Stimulated activated memory B cell treated with anti-CD40 and anti-IgM and Interleukin-4, amounts not matched to agents 10 μg/mL and 1 μg/mL and 100 μg/mL, for 72 hours (primary cell): ENCODE results near the gene RAB44.
A peak's percentile ranks its signal among the peaks of the same experiment; 100 is the strongest.

ENCODE experiments used
- ATAC-seq: fragments of 150-1000 bp; cut with Tn5 transposase; 2 replicates; pipeline ENCODE4 v1.10.0; 2021
- H3K27ac Mint-ChIP-seq: one replicate; pipeline ENCODE4 v1.8.0; 2022; ENCODE audit warnings: mild to moderate bottlenecking, mixed read lengths
- H3K27me3 Mint-ChIP-seq: one replicate; pipeline ENCODE4 v1.8.0; 2022; ENCODE audit warnings: mixed read lengths
- H3K36me3 Mint-ChIP-seq: one replicate; pipeline ENCODE4 v1.8.0; 2022; ENCODE audit warnings: mixed read lengths
- H3K4me1 Mint-ChIP-seq: one replicate; pipeline ENCODE4 v1.8.0; 2022; ENCODE audit warnings: mixed read lengths
- H3K4me3 Mint-ChIP-seq: one replicate; pipeline ENCODE4 v1.8.0; 2022; ENCODE audit warnings: mild to moderate bottlenecking, moderate library complexity, mixed read lengths
- H3K9me3 Mint-ChIP-seq: one replicate; pipeline ENCODE4 v1.8.0; 2022; ENCODE audit warnings: mixed read lengths

Gene RAB44

DNA sequence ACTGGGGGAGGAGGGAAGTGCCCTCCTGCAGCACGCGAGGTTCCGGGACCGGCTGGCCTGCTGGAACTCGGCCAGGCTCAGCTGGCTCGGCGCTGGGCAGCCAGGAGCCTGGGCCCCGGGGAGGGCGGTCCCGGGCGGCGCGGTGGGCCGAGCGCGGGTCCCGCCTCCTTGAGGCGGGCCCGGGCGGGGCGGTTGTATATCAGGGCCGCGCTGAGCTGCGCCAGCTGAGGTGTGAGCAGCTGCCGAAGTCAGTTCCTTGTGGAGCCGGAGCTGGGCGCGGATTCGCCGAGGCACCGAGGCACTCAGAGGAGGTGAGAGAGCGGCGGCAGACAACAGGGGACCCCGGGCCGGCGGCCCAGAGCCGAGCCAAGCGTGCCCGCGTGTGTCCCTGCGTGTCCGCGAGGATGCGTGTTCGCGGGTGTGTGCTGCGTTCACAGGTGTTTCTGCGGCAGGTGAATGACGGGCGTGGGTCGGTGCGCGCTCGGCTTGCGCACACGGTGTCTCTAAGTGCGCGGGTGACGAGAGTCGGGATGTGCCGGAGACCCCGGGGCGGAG lies 19.1 kb upstream of the RAB44 start, which contains the start of gene CDKN1A:
TSS of gene CDKN1A (plus strand) at position 227 of the 555 bp plus-strand sequence. CDS start 5,388 bp downstream, outside the sequence.
- peaks cover 67% of the 10 kb centered on the region for H3K4me1 Mint-ChIP-seq
- ATAC-seq: peak; percentile 78
- peaks cover 20% of the 10 kb centered on the region for H3K36me3 Mint-ChIP-seq
- H3K9me3 Mint-ChIP-seq: no peaks in the 10 kb centered on the region
- H3K27me3 Mint-ChIP-seq: no peaks in the 10 kb centered on the region
- H3K27ac Mint-ChIP-seq: peak within 1 kb of the TSS; percentile 100
- H3K4me3 Mint-ChIP-seq: peak within 1 kb of the TSS; percentile 96

DNA sequence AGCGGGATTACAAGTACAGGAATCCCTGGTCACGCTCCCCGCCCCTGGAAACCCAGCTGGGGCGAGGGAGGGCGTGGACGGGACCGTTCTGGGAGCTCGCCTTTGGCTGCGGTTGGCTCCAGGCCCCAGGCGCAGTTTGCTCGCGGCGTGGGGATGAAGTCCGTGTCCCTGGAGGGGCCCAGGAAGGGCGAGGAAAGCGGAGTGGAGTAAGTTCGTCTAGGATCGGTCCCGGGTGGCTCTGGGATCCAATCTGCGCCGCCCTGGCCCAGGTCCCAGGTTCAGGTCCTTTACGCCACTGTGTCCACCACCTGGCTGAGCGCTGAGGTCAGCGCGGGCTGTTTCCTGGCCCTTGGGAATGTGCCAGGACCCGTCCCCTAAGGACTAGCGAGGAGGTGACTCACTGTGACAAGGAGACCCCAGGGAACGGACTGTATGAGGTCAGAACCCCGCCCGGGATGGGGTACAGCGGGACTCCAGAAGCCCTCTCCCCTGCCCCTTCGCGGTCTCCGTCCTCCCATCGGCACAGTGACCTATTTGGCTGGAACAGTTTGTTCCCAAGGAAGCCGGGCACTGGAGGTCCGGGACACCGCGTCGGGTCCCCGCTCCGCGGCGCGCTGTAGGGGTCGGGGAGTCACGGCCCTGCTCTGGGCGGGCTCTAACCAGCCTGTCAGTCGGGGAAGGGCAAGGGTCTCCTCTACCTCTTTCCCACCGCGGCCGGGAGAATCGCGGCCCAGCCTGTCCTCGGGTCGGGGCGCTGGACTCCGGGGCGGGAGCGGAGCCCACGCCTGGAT lies 18.4 kb upstream of the RAB44 start:
- peak; percentile 0 for ATAC-seq
- Mint-ChIP-seq H3K9me3 (no peaks in the 10 kb centered on the region), H3K27me3 (no peaks in the 10 kb centered on the region), H3K4me1 (peaks cover 74% of the 10 kb centered on the region), H3K36me3 (peaks cover 26% of the 10 kb centered on the region), H3K27ac (peak overlapping the region; percentile 100), H3K4me3 (peak overlapping the region; percentile 96)

DNA sequence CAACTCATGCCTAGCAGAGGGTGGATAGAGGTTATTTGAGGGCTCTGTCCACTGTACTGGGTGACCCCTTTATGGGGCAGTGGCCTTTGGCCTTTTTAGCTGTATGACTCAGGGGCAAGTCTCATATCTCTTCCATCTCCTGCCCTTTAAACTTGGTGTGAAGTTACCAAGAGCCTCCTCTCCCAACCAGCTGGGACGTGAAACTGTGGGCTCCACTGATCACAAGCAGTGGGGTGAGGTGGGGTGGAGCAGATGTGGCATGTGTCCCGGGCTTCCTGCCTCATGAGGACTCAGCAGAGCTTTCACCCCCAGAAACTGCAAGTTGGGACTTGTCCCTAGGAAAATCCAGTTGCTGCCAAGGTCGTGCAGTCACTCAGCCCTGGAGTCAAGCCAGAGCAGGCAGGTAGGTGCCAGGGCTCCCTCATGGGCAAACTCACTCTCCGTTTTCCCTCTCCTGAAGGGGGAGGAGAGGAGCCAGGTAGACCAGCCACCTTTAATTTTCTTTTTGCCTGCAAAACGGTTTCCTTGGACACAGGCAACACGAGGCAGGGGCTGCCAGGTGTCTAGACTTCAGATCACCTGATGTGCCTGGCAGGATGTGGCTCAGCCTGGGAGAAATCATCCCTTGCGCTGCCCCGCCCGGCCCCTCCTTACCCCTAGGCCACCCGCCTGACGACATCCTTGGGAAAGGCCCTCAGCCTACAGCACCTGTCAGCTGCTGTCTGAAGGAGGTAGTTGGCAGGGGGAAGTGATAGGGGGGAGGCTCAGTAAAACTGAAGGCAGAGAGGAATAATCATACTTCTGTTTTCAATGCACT lies 15.1 kb upstream of the RAB44 start:
- Mint-ChIP-seq H3K4me1 (peaks cover 72% of the 10 kb centered on the region), H3K27ac (peak overlapping the region; percentile 100), H3K4me3 (peak overlapping the region; percentile 60), H3K36me3 (peaks cover 51% of the 10 kb centered on the region), H3K9me3 (no peaks in the 10 kb centered on the region), H3K27me3 (no peaks in the 10 kb centered on the region)
- ATAC-seq: peak; percentile 80

DNA sequence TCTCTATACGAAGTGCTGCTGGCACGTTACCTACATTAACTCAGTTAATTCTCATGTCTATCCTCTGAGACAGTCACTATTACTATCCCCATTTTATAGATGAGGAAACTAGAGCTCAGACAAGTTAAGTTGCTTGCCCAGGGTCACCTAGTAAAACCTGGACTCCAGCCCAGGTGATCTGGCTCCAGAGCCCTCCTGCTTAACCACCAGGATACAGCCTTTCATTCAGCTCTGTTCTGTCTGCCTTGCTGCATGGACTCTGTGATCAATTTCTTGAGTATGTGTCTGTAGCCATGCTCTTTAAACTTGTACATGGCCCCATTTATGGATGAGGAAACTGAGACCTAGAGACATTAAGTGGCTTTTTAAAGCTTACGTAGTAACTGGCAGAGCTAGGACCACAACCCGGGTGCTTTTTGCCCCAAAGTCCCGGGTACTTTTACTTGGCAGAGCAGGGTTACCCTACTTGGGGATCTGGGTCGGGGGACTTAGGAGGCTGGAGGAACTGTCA lies 14.4 kb upstream of the RAB44 start:
- Mint-ChIP-seq H3K9me3 (no peaks in the 10 kb centered on the region), H3K27me3 (no peaks in the 10 kb centered on the region), H3K36me3 (peaks cover 54% of the 10 kb centered on the region)

DNA sequence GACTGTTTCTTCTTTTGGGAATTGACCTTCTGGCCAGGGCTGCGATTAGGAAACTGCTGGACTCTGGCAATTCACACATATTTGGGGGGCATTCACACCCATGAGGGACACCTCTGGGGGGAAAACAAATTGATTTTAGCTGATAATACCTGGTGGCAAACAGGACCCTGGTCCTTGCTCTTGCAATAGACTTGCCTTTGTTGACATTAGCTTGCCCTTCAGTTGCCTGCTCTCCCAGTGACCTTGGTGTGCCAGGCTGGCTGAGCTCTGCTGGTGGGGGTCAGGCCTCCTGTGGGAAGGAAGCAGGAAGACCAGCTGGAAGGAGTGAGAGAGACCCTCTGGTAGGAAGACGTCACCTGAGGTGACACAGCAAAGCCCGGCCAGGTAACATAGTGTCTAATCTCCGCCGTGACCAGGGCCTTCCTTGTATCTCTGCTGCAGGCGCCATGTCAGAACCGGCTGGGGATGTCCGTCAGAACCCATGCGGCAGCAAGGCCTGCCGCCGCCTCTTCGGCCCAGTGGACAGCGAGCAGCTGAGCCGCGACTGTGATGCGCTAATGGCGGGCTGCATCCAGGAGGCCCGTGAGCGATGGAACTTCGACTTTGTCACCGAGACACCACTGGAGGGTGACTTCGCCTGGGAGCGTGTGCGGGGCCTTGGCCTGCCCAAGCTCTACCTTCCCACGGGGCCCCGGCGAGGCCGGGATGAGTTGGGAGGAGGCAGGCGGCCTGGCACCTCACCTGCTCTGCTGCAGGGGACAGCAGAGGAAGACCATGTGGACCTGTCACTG lies 13.8 kb upstream of the RAB44 start:
- no peaks in the 10 kb centered on the region for H3K9me3 Mint-ChIP-seq
- H3K4me3 Mint-ChIP-seq: peak overlapping the region; percentile 60
- ATAC-seq: no peak
- H3K27me3 Mint-ChIP-seq: no peaks in the 10 kb centered on the region
- peaks cover 66% of the 10 kb centered on the region for H3K4me1 Mint-ChIP-seq
- peaks cover 51% of the 10 kb centered on the region for H3K36me3 Mint-ChIP-seq
- peak overlapping the region; percentile 100 for H3K27ac Mint-ChIP-seq

More for the DNA sequence above, 14.4 kb upstream of the RAB44 start:
- no peak for ATAC-seq
- Mint-ChIP-seq H3K4me1 (peaks cover 66% of the 10 kb centered on the region), H3K27ac (peak overlapping the region; percentile 100), H3K4me3 (peak overlapping the region; percentile 60)

DNA sequence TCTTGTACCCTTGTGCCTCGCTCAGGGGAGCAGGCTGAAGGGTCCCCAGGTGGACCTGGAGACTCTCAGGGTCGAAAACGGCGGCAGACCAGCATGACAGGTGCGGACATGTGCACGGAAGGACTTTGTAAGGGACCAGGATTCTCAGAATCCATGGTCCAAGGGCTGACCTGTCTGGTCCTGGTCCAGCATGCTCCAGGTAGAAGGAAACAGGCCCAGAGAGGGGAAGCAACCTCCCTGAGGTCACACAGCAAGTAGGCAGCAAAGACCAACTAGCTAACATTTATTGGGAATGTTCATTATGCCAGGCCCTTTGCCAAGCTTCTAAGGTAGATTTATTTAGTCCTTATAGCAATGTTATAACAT lies 13.2 kb upstream of the RAB44 start:
- Mint-ChIP-seq H3K27ac (peak overlapping the region; percentile 100), H3K4me1 (peaks cover 67% of the 10 kb centered on the region), H3K4me3 (no peak overlapping the region), H3K36me3 (peaks cover 49% of the 10 kb centered on the region), H3K9me3 (no peaks in the 10 kb centered on the region), H3K27me3 (no peaks in the 10 kb centered on the region)
- ATAC-seq: no peak

DNA sequence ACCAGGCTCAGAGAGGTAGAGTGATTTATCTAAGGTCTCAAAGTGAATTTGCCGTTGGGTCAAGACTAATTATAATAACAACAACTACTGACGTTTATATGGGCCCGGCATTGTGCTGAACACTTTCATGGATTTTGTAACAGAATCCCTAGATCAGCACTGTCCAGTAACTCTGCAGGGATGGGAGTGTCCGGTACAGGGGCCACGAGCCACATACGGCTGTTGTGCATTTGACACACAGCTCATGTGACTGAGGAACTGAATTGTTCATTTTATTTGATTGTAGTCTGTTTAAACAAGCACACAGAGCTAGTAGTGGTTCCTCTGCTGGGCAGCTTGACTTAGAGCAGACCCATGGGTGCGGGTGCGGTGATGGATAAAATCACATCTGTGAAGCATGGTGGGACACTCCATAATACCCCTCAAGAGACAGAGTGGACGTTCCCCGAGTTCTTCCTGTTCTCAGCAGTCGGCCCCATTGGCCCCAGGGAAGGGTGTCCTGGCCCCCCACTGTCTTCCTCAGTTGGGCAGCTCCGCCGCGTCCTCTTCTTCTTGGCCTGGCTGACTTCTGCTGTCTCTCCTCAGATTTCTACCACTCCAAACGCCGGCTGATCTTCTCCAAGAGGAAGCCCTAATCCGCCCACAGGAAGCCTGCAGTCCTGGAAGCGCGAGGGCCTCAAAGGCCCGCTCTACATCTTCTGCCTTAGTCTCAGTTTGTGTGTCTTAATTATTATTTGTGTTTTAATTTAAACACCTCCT lies 12.3 kb upstream of the RAB44 start:
- Mint-ChIP-seq H3K4me3 (no peak overlapping the region), H3K4me1 (peaks cover 74% of the 10 kb centered on the region), H3K27ac (peak overlapping the region; percentile 100), H3K27me3 (no peaks in the 10 kb centered on the region), H3K36me3 (peaks cover 53% of the 10 kb centered on the region), H3K9me3 (no peaks in the 10 kb centered on the region)
- no peak for ATAC-seq

DNA sequence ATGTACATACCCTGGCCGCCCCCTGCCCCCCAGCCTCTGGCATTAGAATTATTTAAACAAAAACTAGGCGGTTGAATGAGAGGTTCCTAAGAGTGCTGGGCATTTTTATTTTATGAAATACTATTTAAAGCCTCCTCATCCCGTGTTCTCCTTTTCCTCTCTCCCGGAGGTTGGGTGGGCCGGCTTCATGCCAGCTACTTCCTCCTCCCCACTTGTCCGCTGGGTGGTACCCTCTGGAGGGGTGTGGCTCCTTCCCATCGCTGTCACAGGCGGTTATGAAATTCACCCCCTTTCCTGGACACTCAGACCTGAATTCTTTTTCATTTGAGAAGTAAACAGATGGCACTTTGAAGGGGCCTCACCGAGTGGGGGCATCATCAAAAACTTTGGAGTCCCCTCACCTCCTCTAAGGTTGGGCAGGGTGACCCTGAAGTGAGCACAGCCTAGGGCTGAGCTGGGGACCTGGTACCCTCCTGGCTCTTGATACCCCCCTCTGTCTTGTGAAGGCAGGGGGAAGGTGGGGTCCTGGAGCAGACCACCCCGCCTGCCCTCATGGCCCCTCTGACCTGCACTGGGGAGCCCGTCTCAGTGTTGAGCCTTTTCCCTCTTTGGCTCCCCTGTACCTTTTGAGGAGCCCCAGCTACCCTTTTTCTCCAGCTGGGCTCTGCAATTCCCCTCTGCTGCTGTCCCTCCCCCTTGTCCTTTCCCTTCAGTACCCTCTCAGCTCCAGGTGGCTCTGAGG lies 11.5 kb upstream of the RAB44 start:
- Mint-ChIP-seq H3K27me3 (no peaks in the 10 kb centered on the region), H3K4me1 (peaks cover 74% of the 10 kb centered on the region), H3K9me3 (no peaks in the 10 kb centered on the region), H3K36me3 (peaks cover 48% of the 10 kb centered on the region), H3K27ac (peak overlapping the region; percentile 100), H3K4me3 (no peak overlapping the region)
- ATAC-seq: no peak

DNA sequence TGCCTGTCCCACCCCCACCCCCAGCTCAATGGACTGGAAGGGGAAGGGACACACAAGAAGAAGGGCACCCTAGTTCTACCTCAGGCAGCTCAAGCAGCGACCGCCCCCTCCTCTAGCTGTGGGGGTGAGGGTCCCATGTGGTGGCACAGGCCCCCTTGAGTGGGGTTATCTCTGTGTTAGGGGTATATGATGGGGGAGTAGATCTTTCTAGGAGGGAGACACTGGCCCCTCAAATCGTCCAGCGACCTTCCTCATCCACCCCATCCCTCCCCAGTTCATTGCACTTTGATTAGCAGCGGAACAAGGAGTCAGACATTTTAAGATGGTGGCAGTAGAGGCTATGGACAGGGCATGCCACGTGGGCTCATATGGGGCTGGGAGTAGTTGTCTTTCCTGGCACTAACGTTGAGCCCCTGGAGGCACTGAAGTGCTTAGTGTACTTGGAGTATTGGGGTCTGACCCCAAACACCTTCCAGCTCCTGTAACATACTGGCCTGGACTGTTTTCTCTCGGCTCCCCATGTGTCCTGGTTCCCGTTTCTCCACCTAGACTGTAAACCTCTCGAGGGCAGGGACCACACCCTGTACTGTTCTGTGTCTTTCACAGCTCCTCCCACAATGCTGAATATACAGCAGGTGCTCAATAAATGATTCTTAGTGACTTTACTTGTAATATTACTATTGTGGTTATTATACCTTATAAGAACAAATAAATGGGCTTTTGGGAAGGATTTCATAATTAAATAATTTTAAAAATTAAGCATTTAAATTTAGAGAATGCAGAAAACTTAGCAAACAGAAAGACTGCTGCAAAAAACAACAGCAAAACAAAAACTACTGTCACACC lies 10.7 kb upstream of the RAB44 start:
- Mint-ChIP-seq H3K4me3 (no peak overlapping the region), H3K27me3 (no peaks in the 10 kb centered on the region), H3K36me3 (peaks cover 43% of the 10 kb centered on the region), H3K27ac (peak overlapping the region; percentile 100), H3K4me1 (peaks cover 74% of the 10 kb centered on the region), H3K9me3 (no peaks in the 10 kb centered on the region)
- no peak for ATAC-seq

DNA sequence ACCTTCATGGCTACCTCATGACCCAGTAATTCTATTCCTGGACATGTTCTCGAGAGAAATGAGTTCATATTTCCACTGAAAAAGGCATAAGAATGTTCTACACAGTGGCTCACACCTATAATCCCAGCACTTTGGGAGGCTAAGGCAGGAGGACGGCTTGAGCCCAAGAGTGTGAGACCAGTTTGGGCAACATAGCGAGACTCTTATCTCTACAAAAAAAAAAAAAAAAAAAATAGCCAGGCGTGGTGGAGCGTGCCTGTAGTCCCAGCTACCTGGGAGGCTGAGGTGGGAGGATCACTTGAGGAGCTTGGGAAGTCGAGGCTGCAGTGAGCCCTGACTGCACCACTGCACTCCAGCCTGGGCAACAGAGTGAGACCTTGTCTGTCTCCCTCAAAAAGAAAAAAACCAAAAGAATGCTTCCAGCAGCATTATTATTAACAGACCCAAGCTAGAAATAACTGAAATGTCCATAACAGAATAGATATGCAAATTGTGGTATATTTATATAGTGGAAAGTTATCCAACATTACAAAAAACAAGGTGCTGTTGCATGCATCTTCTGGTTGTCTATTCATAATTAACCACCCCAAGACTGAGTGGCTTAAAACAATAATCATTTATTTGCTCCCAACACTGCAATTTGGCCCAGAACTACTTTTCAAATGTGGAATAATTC lies 9.4 kb upstream of the RAB44 start:
- Mint-ChIP-seq H3K4me1 (peaks cover 74% of the 10 kb centered on the region), H3K4me3 (no peak overlapping the region), H3K36me3 (peaks cover 43% of the 10 kb centered on the region), H3K27me3 (no peaks in the 10 kb centered on the region), H3K9me3 (no peaks in the 10 kb centered on the region), H3K27ac (no peak overlapping the region)
- ATAC-seq: no peak

DNA sequence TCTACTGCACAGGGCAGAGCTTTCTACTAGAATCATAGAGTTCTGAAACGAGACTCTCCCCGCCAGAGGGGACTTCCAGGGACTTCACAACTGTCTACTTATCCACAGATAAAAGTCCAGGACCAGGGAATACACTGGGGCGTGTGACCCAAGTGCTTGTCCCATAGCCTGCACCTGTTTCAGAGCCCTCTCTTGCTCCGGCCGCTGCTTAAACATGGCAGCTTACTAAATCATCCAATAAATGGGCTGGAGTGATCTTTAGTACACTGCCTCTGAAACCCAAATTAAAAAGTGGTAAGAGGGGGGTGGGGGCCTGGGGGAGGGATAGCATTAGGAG lies 8.9 kb upstream of the RAB44 start:
- H3K27ac Mint-ChIP-seq: no peak overlapping the region
- H3K36me3 Mint-ChIP-seq: peaks cover 38% of the 10 kb centered on the region
- H3K4me1 Mint-ChIP-seq: peaks cover 74% of the 10 kb centered on the region
- no peaks in the 10 kb centered on the region for H3K27me3 Mint-ChIP-seq
- H3K4me3 Mint-ChIP-seq: no peak overlapping the region
- no peak for ATAC-seq
- H3K9me3 Mint-ChIP-seq: no peaks in the 10 kb centered on the region

DNA sequence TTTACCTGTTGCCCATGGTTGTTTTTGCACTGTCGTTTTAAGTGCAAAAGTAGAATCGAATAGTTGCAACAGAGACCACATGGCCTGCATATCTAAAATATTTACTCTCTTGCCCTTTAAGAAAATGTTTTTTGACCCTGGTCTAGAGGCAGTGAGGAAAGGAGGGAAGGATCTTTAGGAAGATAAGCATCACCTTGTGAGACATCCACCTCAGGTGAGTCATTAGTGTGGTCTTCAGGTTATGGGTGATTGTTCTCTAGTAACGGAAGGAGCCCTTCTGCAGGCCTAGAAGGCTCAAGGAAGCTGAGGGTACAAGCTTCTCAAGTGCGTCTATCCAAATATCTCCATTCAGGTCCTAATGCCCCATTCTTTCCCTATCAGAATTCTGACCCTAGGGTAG lies 6.6 kb upstream of the RAB44 start:
- Mint-ChIP-seq H3K9me3 (no peaks in the 10 kb centered on the region), H3K27me3 (no peaks in the 10 kb centered on the region), H3K27ac (peak overlapping the region; percentile 78), H3K4me3 (no peak overlapping the region), H3K4me1 (peaks cover 74% of the 10 kb centered on the region), H3K36me3 (peaks cover 31% of the 10 kb centered on the region)
- ATAC-seq: no peak
